ENCODE results near the gene RRAS2.
"Not testable (repeated sequence)": the region's sequence is repeated elsewhere in the genome, so short reads cannot be mapped to it uniquely, and the experiment has no call there.

Gene RRAS2

DNA sequence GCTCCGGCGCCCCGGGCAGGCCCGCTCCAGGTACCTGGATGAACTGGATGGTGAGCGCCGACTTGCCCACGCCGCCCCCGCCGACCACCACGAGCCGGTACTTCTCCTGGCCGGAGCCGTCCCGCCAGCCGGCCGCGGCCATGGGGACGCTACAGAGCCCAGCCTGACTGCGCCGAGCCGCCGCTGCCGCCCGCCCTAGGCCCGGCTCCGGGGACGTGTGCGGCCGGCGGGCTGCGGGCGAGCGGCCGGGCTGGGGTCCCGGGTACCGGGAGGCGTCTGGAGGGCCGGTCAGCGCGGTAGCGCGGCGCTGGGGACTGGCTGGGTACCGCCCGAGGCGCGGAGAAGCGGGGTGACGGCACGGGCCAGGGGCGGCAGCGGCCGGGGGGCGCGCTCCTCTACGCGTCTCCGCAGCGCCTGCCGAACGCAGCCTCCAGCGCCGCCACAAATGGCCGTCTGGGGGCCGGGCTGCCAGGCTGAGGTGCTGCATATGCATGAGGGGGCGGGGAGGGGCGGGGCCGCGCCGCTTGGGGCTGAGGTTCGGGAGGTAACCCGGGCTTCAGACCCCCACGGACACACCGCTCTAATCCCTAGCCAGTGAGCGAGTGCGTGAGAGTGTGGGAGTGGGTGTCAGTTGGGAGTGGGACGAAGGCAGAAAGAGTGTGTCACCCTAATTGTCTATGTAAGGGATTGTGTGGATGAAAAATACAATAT is at the start of gene RRAS2:
TSS of gene RRAS2 (minus strand) at position 455 of the 711 bp plus-strand sequence. CDS start at position 142, 313 bp downstream.
- peak; percentile 61 for DNase-seq

DNA sequence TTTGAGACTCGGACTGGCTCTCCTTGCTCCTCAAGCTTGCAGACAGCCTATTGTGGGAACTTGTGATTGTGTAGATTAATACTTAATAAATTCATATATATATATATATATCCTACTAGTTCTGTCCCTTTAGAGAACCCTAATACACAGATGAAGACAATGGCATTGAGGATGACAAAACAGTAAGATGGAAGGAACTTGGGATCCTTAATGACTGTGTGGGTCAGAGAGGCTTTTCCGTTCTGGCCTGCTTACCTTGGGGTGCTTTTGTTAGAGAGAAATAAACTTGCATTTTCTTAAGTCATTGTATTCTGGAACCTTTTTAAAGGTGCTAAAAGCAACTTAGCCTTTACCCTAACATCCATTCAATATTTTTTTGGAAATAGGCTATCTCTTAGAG is 49.6 kb upstream of the RRAS2 start:
- no peak for DNase-seq

DNA sequence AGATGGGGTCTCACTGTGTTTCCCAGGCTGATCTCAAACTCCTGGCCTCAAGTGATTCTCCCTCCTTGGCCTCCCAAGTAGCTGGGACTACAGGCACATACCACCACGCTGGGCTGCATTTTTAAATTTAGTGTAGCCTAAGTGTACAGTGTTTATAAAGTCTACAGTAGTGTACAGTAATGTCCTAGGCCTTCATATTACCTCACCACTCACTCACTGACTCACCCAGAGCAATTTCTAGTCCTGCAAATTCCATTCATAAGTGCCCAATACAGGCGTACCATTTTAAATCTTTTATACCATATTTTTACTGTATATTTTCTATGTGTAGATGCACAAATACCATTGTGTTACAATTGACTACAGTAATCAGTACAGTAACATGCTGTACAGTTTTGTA is 47.1 kb upstream of the RRAS2 start:
- DNase-seq = not testable (repeated sequence)

DNA sequence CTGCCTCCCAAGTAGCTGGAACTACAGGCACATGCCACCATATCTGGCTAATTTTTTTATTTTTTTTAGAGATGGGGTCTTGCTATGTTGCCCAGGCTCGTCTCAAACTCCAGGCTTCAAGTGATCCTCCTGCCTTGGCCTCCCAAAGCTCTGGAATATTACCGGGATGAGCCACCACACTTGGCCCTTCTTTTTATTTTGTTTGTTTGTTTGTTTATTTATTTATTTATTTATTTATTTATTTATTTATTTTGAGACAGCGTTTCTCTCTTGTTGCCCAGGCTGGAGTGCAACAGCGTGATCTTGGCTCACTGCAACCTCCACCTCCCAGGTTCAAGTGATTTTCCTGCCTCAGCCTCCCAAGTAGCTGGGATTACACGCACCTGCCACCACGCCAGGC is 44.5 kb upstream of the RRAS2 start:
- not testable (repeated sequence) for DNase-seq

DNA sequence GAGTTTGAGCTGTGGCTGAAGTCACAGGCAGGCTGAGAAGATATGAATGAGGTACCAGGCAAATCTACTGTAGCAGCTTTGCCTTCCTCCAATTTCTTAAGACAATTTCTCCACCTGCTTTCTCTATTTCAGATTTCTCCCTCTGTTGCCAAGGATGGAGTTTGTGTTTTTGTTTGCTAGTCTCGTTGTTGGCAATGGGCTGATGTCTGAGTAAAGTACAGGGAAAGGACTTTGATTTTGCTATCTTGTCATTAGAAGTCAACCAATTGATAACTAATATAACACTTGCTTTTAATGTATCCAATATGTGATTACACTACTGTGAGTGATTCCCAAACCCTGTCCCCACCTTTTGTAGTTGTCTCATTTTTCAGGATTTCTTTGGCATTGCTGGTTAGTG is 40.1 kb upstream of the RRAS2 start:
- DNase-seq = no peak

DNA sequence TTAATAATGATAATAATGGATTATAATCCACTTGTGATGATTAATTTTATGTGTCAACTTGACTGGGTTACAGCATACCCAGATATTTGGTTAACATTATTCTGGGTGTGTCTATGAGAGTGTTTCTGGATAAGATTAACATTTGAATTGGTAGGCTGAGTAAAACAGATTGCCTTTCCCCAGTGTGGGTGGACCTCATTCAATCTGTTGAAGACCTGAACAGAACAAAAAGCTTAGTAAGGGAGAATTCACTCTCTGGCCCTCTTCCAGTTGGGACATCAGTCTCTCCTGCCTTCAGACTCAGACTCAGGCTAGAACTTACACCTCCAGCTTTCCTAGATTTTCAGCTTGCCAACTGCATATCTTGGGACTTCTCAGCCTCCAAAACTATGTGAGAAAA is 37.3 kb upstream of the RRAS2 start:
- DNase-seq = no peak

DNA sequence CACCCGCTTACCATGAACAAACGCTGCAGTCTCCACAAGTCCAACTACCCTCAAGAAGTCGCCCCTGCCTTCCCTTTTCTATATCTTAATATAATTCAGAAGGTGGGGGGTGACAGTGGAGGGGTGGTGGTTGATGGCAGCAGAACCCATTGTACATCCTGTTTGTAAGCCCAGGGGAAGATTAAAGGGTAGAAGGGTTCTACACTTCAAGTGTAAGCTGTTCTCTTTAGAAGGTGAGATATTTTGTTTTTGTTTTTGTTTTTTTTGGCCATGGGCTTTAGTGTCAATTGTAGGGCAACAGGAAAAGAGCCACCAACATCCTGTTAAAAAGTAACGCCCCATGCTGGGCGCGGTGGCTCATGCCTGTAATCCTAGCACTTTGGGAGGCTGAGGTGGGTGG is 34.9 kb upstream of the RRAS2 start:
- no peak for DNase-seq

DNA sequence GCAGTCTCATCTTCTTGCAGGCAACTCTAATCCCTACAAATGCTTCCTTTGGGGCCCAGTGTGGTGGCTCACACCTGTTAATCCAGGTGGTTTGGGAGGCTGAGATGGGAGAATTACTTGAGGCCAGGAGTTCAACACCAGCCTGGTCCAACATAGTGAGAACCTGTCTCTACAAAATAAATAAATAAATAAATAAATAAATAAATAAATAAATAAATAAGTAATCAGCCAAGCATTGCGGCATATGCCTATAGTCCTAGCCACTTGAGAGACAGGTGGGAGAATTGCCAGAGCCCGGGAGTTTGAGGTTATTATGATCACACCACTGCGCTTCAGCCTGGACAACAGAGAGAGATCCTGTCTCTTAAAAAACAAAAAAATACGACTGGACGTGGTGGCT is 34.1 kb upstream of the RRAS2 start:
- no peak for DNase-seq

DNA sequence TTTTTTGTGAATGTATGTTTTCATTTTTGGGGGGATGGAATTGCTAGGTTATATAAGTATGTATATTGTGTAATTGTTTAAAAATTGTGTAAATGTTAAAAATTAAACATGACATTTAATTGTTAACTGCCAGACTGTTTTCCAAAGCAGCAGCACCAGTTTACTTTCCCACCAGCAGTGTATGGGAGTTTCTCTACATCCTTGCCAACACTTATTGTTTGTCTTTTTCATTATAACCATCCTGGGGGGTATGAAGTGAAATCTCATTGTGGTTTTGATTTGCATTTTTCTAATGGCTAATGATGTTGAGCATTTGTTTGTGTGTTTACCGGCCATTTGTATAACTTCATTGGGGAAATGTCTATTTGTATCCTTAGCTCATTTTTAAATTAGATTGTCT is 31.7 kb upstream of the RRAS2 start:
- DNase-seq = no peak

DNA sequence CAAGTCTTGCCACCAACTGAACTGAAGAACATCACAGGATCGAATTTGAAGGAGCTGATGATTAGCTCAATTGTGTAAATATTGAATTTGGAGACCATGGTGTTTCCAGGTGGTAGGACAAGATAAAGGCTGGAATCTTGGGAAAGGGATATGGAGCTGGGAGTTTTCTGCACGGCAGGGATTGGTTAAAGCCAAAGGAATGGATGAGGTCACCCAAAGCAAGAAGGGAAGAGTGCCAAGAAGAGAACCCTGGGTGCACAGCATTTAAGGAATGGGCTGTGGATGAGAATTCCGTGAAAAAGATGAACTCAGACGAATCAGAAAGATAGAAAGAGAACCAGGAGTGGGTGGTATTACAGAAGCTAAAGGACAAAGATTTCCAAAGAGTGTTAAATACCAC is 29.4 kb upstream of the RRAS2 start:
- no peak for DNase-seq

DNA sequence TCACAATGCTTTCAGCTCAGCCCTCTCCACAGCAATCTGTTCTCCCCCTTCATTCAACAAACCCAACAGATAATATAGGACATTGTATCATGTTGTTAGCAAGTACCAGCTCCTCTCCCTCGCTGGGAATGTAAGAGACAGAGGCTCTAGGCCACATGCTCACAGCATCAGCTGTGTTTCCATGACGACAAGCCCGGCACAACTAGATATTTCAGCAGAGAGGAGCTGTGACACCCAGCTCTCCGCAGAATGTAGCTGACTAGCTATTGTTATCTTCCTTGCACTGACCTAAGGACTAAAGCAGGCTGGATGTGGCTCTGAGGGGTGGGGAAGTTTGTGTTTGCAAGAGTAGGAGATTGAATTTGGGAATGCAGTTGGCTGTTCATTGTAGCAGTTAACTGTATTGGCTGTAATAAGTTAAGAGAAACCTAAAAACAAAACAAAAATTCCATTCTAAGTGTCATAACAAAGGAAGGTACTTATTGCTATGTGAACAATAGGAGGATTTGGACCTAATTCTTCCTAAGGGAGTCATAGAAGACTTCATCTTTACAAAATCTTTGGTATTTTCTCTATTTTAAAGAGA is 28.0 kb upstream of the RRAS2 start:
- DNase-seq = no peak

DNA sequence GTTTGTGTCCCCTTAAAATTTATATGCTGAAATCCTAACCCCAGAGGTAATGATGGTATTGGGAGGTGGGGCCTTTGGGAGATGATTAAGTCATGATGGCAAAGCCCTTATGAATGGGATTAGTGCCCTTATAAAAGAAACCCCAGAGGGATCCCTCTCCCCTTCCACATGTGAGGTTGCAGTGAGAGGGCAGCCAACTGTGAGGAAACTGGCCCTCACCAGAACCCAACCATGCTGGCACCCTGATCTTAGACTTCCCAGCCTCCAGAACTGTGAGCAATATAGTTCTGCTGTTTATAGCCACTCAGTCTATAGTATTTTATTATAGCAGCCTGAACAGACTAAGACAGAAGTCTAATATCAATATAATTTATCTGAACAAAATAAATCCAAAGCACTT is 27.1 kb upstream of the RRAS2 start:
- DNase-seq = no peak

DNA sequence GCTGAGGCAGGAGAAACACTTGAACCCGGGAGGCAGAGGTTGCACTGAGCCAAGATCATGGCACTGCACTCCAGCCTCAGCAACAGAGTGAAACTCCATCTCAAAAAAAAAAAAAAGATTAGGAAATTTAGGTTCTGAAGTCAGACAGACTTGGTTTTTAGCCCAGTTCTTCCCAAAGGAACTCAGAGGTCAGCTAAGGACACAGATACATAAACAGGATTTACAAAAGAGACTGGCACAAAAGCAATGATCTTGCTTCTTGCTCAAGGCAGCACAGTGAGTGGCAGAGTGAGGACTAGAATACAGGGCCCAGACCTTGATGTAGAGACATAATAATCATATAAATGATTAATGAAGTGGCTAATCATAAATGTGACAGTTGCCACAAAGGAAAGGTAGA is 25.4 kb upstream of the RRAS2 start:
- no peak for DNase-seq

DNA sequence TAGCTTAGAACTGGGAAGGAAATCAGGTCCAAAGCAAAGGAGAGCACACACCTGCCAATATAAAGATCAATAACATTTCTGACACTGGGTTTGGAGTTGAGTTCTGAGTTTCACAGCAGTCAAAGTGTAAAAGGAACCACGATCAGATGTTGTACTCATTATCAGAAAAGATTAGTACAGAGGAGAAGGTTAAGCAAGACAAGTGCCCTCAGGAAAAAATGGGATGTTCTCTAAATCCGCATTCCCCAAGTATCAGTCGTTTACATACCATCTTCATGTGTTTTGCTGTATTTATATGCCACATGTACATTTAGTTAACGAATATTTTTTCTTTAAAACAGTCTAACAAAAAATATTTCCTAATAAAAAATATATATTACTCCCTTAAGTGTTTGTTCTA is 23.0 kb upstream of the RRAS2 start:
- DNase-seq = no peak

DNA sequence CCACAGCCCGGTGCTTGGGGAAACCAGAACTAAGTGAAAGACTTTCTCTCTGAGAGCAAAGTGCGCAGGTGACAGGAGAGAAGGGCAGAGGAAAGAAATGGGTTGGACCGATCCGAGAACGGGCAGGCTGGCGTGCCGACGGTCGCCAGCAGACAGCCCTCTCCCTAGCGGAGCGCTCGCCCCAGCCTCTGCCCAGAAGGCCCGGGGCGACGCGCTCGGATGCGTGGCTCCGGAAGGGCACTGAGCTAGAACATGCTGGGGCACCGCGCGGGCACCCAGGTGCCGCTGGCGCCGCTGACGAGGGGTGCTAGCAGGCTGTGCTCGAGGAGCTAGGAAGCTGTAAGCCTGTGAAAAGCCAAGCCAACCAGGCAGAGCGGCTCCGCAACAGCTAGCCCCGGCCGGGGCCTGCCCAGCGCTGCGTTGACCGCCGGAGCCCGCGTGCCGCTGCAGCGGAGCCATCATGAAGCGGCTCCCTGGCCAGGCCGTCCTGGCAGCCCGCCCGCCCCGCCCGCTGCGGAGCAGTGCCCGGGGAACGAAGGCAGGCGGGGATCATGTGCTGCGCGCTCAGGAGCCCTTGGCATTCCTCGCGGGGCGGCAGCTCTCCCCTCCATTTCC is 22.1 kb upstream of the RRAS2 start:
- DNase-seq = peak; percentile 30

DNA sequence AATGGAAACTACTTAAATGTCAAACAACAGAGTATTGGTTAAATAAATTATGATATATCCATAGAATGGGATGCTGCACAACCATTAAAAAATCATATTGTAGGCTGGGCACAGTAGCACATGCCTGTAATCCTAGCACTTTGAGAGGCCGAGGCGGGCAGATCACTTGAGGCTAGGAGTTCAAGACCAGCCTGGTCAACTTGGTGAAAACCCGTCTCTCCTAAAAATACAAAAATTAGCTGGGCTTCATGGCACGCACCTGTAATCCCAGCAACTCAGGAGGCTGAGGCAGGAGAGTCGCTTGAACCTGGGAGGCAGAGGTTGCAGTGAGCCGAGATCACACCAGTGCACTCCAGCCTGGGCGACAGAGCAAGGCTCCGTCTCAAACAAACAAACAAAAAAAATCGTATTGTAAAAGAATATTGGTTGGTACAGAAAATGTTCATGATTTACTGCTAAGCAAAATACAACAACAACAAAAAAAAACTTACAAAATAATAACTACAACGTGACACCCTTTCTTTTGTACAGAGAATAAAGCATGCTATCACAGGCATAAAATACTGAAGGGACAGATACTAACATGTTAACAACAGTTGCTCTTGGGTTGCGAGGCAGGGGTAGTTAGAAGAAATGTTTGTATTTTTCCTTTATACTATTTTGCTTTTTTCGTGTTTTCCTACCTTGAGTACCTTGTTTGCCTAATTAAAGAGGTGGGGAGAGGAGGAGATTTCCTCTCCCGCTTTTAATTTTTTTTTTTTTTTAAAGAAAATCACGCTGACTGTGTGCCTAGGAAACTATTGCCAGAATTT is 21.3 kb upstream of the RRAS2 start:
- DNase-seq = no peak

DNA sequence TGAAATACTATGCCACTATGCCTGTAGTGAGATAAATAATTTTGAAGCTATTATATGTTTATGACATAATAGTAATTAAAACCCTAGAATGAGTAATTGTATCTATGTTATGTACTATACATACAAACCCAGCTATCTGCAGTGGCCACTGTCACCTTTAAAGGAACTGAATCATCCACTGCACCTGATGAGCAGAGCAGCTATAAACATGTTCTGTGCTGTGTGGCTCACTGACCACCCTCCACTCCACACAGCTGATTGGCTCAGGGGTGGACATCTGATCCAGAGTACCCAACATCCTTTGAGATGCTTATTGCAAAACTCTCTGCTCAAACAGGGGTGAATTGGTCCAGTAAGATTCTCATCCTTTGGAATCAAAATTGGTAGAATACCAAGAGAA is 19.2 kb upstream of the RRAS2 start:
- no peak for DNase-seq

DNA sequence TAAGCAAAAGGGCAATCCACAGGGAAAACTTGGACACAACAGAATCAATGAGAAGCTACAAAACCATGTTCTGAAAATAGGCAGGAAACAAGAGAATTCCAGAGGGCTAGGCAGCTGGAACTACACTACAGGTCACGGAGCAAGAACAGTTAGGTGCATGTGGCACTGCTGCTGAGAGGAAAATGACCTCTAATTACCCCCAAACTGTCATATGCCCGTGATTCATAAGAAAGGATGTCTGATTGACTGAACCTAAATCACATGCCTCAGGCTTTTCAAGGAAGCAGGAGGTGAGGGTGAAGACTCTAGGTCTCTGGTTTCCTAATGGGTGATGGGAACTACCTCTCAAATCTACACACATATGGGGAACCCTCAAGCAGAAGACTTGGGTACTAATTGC is 17.9 kb upstream of the RRAS2 start:
- no peak for DNase-seq

DNA sequence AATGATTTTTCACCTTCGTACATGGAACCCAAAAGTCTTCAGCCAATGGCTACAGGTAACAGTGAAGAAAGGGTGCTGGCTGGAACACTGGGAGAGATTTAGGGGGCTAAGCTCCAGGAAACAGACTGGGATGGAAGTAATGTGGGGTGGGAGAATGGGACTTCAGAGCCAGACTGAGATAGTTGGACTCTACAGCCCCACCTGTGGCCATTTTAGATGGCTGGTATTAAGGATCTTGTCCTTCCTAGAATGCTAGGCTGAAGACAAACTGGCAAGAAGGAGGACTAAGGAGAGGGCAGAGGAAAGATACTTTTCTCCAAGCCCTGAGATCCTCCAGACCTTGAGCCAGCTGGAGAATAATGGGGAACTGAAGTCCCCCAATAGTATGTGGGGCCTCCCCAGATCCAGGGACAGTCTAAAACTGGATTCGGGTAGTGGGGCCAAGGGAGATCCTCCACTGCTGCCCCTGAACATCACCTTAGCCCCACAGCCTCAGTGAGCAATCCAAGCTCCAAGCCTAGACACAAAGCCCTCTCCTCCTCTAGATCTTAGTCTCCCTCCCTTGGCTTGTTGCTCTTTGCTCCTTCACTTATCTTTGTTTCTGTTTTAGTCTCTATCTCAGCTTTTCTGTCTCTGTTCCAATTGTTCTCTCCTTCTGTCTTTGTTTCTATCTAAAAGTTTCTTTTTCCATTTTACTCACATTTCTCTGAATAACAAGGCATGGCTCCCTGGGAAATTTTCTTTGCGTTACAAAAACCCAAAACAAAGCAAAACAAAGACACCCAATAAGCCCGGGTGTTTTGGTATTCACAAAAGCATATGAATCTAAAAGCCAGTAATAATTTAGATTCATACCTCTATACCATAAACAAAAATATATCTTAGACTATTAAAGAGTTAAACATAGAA is 16.2 kb upstream of the RRAS2 start:
- DNase-seq = no peak

DNA sequence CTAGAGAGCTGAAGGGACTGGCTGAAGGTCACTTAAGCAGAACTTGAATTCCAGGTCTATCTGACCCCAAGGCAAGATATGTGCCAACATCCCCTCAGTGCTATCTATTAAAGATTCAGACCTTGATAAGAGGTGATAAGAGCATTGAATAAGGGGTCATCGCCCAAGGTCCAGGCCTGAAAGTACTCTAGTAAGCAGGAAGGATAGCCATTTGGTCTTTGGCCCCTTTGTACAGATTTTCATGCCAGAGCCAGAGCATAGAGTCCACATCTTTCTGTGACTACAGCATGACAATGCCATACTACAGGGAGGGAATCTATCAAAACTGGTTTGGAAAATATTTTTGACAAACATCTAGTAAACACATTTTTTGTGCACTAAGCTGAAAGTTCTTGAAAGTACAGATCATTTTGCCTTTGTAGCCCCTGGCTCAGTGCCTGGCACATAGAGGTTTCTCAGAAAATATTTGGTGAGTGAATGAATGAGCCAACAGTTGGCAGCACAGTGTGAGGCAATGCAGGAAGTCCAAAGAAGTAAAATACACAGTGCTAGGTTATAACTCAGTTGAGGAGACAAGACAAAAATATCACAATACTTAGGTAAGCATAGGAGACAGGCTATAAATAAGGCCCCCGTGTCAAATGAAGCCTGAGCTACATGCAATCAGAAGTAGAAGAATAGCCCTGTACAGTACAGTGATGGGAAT is 15.1 kb upstream of the RRAS2 start:
- no peak for DNase-seq

DNA sequence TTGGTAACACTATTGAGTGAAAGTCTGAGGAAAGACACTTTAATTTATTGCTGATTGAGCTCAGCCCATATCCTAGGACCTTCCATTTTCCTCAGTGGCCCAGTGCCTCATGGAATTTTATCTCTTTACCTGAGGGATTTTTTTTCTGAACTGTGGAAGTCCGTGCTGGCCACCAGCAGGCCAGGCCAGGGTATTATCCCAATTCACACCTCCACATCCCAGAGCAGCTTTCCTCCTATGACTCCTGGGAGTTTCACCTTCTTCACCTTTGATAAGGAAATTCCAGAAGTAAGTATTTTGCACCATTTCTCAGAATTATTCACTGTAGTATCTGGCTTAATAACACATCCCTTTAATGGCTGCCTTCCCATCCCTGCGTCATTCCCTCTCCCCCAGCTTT is 13.0 kb upstream of the RRAS2 start:
- no peak for DNase-seq

DNA sequence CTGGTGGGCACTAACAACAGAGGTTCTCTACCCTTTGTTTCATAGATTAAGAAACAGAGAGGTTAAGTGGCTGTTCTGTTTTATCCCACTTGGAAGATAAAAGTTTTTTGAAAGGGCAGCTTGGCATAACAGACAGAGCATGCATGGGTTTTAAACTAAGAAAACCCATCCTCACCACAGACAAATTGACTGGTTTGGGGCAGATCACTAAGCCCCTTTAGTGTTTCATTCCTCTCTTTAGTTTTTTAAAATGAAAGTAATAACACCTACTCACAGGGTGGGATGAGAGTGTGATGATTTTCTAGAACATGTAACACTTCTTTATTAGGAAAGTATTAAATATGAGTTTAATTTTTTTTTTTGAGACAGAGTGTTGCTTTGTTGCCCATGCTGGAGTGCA is 12.3 kb upstream of the RRAS2 start:
- DNase-seq = no peak

Data from NCI-H1092 treated with DMSO at 0.1 percent for 48 hours (cell line).